ENCODE measurements around the gene KIF3C.
A peak's percentile ranks its signal among the peaks of the same experiment; 100 is the strongest.
"Not testable (repeated sequence)": the region's sequence is repeated elsewhere in the genome, so short reads cannot be mapped to it uniquely, and the experiment has no call there.

The KIF3C gene

GRCh38 chr2:25915411-25915810, 66.9 kb downstream of the KIF3C start:
- not testable (repeated sequence) for DNase-seq

DNA sequence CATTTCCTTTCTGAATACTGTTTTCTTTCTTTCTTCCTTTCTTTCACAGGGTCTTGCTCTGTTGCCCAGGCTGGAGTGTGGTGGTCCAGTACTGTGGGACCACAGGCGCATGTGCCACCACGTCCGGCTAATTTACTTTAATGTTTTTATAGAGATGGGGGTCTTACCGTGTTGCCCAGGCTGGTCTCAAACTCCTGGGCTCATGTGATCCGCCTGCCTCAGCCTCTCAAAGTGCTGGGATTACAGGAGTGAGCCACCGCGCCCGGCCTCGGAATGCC, 68.7 kb downstream of the KIF3C start:
- DNase-seq = not testable (repeated sequence)

- peak; percentile 64 for DNase-seq
Observed at GRCh38 chr2:25912851-25913695, 69.2 kb downstream of the KIF3C start.

DNA sequence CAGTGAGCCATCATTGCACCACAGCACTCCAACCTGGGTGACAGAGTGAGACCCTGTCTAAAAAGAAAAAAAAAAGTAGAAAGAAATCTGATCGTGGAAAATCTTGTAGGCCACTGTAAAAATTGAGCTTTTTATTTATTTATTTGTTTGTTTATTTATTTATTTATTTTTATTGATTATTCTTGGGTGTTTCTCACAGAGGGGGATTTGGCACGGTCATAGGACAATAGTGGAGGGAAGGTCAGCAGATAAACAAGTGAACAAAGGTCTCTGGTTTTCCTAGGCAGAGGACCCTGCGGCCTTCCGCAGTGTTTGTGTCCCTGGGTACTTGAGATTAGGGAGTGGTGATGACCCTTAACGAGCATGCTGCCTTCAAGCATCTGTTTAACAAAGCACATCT, 72.7 kb downstream of the KIF3C start:
- not testable (repeated sequence) for DNase-seq

DNA sequence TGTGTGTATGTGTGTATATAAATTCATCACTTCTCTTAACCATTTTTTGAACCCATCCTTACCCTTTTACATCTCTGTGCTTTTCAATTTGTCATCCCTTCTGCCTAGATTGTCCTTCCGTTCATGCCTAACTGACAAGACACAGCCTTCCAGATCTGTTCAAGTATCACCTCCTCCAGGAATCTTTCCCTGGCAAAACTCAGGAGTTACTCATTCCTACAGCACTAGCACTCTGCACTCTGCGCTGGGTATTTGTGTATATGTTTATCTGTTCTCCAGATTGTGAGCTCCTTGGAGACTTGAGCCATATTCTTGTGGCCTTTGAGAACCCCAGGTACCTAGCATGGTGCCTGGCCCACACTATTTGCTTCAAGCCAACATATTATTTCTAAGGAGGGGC, 77.2 kb downstream of the KIF3C start:
- DNase-seq = no peak

GRCh38 chr2:25903216-25903776, 79.0 kb downstream of the KIF3C start:
- no peak for DNase-seq

GRCh38 chr2:25899404-25899970, 82.8 kb downstream of the KIF3C start:
- no peak for DNase-seq

GRCh38 chr2:25897506-25897905, 84.8 kb downstream of the KIF3C start:
- no peak for DNase-seq

GRCh38 chr2:25896308-25896707, 86.0 kb downstream of the KIF3C start:
- not testable (repeated sequence) for DNase-seq

DNA sequence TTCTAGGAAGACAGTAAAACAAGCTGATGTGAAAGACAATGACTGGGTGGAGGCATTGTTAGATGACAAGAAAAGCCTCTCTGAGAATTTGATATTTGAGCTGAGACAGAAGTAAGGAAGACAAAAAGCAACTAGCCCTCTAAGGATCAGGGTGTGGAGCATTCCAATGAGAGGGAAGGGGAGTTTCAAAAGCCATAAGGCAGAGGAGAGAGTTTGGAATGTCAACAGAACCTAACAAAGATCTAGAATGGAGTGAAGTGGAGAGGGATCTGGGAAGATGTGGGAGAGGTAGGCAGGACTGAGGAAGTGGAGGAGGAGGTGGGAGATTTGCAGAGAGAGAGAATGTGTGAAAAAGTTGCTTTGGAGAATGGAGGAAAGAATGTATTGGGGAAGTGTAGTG, 86.7 kb downstream of the KIF3C start:
- no peak for DNase-seq

- no peak for DNase-seq
Observed at GRCh38 chr2:25895018-25895417, 87.3 kb downstream of the KIF3C start.

DNA sequence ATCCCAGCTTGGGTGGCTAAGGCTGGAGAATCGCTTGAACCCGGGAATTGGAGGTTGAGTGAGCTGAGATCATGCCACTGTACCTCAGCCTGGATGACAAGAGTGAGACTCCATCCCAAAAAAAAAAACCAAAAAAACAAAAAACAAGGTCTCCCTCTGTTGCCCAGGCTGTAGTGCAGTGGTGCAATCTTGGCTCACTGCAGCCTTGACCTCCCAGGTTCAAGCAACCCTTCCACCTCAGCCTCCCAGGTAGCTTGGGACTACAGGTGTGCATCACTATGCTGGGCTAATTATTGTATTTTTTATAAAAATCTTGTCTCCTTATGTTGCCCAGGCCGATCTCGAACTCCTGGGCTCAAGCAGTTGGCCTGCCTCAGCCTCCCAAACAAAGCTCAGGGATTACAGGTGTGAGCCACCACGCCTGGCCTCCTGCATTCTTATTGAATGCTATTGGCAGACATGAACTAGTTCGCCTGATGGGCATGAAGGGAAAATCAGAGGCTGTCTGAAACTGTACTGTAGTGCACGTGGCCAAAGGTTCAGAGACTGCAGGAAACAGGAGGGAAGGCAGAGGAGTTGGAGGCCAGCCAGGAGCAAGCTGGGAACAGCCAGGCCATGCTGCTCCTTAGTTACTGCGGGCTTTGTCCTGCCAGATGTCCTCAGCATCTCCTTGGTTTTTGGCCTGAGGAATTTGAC, 88.0 kb downstream of the KIF3C start:
- no peak for DNase-seq

DNA sequence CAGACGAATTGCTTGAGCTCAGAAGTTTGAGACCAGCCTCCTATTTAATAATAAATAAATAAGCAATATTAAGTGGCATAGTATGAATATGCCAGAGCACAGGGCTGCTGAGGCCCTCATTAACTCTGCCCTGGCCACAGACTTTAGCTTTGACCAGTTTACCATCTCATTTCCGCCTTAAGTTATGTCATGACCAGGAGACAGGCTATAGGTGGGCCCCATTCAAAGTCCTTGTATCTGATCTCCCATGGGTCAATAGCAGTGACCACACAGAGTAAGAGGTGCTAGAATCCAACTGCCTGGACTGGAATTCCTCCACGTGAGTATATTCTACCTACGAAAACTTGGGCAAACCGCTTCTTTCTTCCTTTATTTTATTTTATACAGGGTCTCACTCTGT, 90.6 kb downstream of the KIF3C start:
- DNase-seq = no peak

GRCh38 chr2:25887624-25888242, 94.6 kb downstream of the KIF3C start:
- DNase-seq = no peak

- DNase-seq = no peak
Observed at GRCh38 chr2:25885933-25886332, 96.4 kb downstream of the KIF3C start.

- DNase-seq = no peak
Observed at GRCh38 chr2:25881764-25882163, 100.5 kb downstream of the KIF3C start.

DNA sequence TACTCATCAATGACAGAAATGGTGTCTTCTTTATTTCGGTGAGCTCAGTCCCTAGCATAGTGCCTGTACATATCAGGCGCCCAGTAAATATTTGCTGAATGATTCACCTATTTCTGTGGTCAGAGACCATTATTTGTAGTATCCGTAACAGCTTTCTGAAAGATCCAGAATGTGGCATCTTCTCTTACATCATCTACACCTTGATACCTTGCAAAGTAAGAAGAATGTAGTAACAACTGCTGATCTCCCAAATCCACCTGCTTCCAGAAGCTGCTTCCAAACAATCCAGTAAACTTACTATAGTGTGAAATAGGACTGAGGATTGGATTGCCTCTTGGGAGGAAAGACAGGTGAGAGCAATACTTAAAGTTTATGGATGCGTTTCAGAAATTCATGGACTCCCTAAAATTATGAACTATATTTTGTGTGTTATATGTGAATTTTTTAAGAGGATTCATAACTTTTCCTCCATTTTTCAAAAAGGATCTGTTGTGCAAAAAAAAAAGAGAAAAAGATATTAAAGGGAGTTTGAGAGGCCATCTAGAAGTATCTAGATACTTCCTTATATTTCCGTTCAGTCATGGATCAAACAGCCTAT, 103.1 kb downstream of the KIF3C start:
- no peak for DNase-seq

- DNase-seq = peak; percentile 95
Observed at GRCh38 chr2:25878361-25879132, 103.8 kb downstream of the KIF3C start, which contains the start of gene ASXL2. TSS of gene ASXL2 (minus strand) at chr2:25878487. CDS start at chr2:25878222, 265 bp downstream.

DNA sequence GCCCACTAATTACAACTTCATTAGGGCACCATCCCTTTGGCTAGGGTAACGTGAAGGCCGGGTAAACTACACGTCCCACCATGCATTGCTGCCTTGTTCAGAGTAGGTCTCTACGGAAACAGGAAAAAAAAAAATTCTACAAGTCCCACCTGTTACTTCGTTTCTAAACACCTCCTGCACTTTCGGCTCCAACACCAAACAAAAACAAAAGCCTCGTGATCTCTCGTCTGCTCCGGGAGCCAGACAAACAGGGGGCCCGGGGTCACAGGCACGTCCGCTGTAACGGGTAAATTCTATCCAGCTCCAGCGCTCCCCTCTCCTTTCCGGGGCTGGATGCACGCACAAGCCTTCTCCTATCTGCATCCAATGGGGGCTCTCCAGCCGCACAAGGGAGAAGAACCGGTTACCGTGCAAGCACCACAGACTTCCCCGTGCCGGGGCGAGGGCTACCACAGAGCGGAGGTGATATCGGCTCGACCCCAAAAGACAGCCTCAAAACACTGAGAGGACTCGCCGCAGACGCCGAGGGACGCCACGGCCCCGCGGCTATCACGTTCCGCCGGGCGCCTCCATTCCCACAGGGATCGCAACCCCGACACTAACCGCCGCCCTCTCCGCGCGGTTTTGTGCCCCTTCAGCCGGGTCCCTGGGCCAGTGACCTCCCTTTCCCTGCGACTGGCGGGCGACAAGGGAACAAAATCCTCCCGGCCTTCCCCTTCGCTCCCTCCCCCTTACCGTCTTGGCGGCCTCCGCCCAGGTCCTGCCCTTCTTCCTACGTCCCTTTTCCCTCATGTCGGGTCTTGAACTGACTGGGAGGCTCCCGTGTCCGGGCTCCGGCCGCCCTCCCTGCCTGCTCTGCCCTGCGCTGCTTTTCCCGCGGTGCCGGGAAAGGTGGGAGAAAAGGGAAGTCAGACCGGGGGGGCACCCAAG, 104.6 kb downstream of the KIF3C start:
- peak; percentile 79 for DNase-seq
